ENCODE data around the gene HBA2.
"Not testable (repeated sequence)": the region's sequence is repeated elsewhere in the genome, so short reads cannot be mapped to it uniquely, and the experiment has no call there.

HBA2 gene

DNA sequence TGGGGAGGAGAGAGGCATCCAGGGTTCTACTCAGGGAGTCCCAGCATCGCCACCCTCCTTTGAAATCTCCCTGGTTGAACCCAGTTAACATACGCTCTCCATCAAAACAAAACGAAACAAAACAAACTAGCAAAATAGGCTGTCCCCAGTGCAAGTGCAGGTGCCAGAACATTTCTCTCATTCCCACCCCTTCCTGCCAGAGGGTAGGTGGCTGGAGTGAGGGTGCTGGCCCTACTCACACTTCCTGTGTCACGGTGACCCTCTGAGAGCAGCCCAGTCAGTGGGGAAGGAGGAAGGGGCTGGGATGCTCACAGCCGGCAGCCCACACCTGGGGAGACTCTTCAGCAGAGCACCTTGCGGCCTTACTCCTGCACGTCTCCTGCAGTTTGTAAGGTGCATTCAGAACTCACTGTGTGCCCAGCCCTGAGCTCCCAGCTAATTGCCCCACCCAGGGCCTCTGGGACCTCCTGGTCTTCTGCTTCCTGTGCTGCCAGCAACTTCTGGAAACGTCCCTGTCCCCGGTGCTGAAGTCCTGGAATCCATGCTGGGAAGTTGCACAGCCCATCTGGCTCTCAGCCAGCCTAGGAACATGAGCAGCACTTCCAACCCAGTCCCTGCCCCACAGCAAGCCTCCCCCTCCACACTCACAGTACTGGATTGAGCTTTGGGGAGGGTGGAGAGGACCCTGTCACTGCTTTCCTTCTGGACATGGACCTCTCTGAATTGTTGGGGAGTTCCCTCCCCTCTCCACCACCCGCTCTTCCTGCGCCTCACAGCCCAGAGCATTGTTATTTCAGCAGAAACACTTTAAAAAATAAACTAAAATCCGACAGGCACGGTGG is 1.5 kb downstream of the HBA2 start:
- not testable (repeated sequence) for H3K4me3 ChIP-seq (ENCODE audit: insufficient read depth, low read depth, low read length); H3K36me3 ChIP-seq (ENCODE audit: control insufficient read depth, insufficient read depth, low read length); H3K27ac ChIP-seq (ENCODE audit: insufficient read depth, low read depth, low read length, poor library complexity, severe bottlenecking); H3K4me1 ChIP-seq (ENCODE audit: control insufficient read depth, insufficient read depth, low read length); H3K9me3 ChIP-seq (ENCODE audit: control insufficient read depth, low read length)
- H3K27me3 ChIP-seq (ENCODE audit: control insufficient read depth, insufficient read depth, low read length, poor library complexity, severe bottlenecking), result peaks cover 91% of the 10 kb centered on the region
- 21 to 26% methylated on average over 6 of the region's 13 CpGs for WGBS, 2 experiments

- Histone ChIP-seq H3K4me3 (ENCODE audit: insufficient read depth, low read depth, low read length) (no peak overlapping the region), H3K27ac (ENCODE audit: insufficient read depth, low read depth, low read length, poor library complexity, severe bottlenecking) (no peak overlapping the region), H3K4me1 (ENCODE audit: control insufficient read depth, insufficient read depth, low read length) (no peaks in the 10 kb centered on the region), H3K27me3 (ENCODE audit: control insufficient read depth, insufficient read depth, low read length, poor library complexity, severe bottlenecking) (peaks cover 91% of the 10 kb centered on the region), H3K9me3 (ENCODE audit: control insufficient read depth, low read length) (no peaks in the 10 kb centered on the region), H3K36me3 (ENCODE audit: control insufficient read depth, insufficient read depth, low read length) (no peaks in the 10 kb centered on the region)
- 42 to 45% methylated on average over 6 to 7 of the region's 8 CpGs for WGBS, 2 experiments
Measured at GRCh38 chr16:175011-175949, 2.6 kb downstream of the HBA2 start.

DNA sequence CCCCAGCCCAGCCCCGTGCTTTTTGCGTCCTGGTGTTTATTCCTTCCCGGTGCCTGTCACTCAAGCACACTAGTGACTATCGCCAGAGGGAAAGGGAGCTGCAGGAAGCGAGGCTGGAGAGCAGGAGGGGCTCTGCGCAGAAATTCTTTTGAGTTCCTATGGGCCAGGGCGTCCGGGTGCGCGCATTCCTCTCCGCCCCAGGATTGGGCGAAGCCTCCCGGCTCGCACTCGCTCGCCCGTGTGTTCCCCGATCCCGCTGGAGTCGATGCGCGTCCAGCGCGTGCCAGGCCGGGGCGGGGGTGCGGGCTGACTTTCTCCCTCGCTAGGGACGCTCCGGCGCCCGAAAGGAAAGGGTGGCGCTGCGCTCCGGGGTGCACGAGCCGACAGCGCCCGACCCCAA is 3.3 kb downstream of the HBA2 start:
- H3K4me1 ChIP-seq (ENCODE audit: control insufficient read depth, insufficient read depth, low read length); H3K27ac ChIP-seq (ENCODE audit: insufficient read depth, low read depth, low read length, poor library complexity, severe bottlenecking); H3K9me3 ChIP-seq (ENCODE audit: control insufficient read depth, low read length); H3K36me3 ChIP-seq (ENCODE audit: control insufficient read depth, insufficient read depth, low read length); H3K4me3 ChIP-seq (ENCODE audit: insufficient read depth, low read depth, low read length): not testable (repeated sequence)
- peaks cover 91% of the 10 kb centered on the region for H3K27me3 ChIP-seq (ENCODE audit: control insufficient read depth, insufficient read depth, low read length, poor library complexity, severe bottlenecking)
- WGBS, 2 experiments, result 1 to 5% methylated on average over 12 to 13 of the region's 39 CpGs

- H3K4me1 ChIP-seq (ENCODE audit: control insufficient read depth, insufficient read depth, low read length); H3K27ac ChIP-seq (ENCODE audit: insufficient read depth, low read depth, low read length, poor library complexity, severe bottlenecking); H3K36me3 ChIP-seq (ENCODE audit: control insufficient read depth, insufficient read depth, low read length); H3K4me3 ChIP-seq (ENCODE audit: insufficient read depth, low read depth, low read length); H3K9me3 ChIP-seq (ENCODE audit: control insufficient read depth, low read length): not testable (repeated sequence)
- peaks cover 88% of the 10 kb centered on the region for H3K27me3 ChIP-seq (ENCODE audit: control insufficient read depth, insufficient read depth, low read length, poor library complexity, severe bottlenecking)
- 9 to 11% methylated on average over 37 to 38 of the region's 88 CpGs for WGBS, 2 experiments
Measured at GRCh38 chr16:176477-177382, 4.1 kb downstream of the HBA2 start, which contains the start of gene HBA1. TSS of gene HBA1 (plus strand) at chr16:176680. CDS start at chr16:176717, 37 bp downstream.

DNA sequence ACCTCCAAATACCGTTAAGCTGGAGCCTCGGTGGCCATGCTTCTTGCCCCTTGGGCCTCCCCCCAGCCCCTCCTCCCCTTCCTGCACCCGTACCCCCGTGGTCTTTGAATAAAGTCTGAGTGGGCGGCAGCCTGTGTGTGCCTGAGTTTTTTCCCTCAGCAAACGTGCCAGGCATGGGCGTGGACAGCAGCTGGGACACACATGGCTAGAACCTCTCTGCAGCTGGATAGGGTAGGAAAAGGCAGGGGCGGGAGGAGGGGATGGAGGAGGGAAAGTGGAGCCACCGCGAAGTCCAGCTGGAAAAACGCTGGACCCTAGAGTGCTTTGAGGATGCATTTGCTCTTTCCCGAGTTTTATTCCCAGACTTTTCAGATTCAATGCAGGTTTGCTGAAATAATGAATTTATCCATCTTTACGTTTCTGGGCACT is 4.7 kb downstream of the HBA2 start:
- Histone ChIP-seq H3K4me3 (ENCODE audit: insufficient read depth, low read depth, low read length) (no peak overlapping the region), H3K9me3 (ENCODE audit: control insufficient read depth, low read length) (no peaks in the 10 kb centered on the region), H3K36me3 (ENCODE audit: control insufficient read depth, insufficient read depth, low read length) (no peaks in the 10 kb centered on the region), H3K27me3 (ENCODE audit: control insufficient read depth, insufficient read depth, low read length, poor library complexity, severe bottlenecking) (peaks cover 83% of the 10 kb centered on the region), H3K4me1 (ENCODE audit: control insufficient read depth, insufficient read depth, low read length) (no peaks in the 10 kb centered on the region), H3K27ac (ENCODE audit: insufficient read depth, low read depth, low read length, poor library complexity, severe bottlenecking) (no peak overlapping the region)
- 15 to 19% methylated on average over 13 of the region's 13 CpGs for WGBS, 2 experiments

DNA sequence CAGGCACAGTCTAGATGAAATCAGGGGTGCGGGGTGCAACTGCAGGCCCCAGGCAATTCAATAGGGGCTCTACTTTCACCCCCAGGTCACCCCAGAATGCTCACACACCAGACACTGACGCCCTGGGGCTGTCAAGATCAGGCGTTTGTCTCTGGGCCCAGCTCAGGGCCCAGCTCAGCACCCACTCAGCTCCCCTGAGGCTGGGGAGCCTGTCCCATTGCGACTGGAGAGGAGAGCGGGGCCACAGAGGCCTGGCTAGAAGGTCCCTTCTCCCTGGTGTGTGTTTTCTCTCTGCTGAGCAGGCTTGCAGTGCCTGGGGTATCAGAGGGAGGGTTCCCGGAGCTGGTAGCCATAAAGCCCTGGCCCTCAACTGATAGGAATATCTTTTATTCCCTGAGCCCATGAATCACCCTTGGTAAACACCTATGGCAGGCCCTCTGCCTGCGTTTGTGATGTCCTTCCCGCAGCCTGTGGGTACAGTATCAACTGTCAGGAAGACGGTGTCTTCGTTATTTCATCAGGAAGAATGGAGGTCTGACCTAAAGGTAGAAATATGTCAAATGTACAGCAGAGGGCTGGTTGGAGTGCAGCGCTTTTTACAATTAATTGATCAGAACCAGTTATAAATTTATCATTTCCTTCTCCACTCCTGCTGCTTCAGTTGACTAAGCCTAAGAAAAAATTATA is 5.4 kb downstream of the HBA2 start:
- WGBS, 2 experiments, result 75 to 76% methylated on average over 11 of the region's 11 CpGs
- no peaks in the 10 kb centered on the region for H3K36me3 ChIP-seq (ENCODE audit: control insufficient read depth, insufficient read depth, low read length)
- H3K27ac ChIP-seq (ENCODE audit: insufficient read depth, low read depth, low read length, poor library complexity, severe bottlenecking), result no peak overlapping the region
- H3K27me3 ChIP-seq (ENCODE audit: control insufficient read depth, insufficient read depth, low read length, poor library complexity, severe bottlenecking), result peaks cover 81% of the 10 kb centered on the region
- H3K4me3 ChIP-seq (ENCODE audit: insufficient read depth, low read depth, low read length), result no peak overlapping the region
- H3K4me1 ChIP-seq (ENCODE audit: control insufficient read depth, insufficient read depth, low read length), result no peaks in the 10 kb centered on the region
- no peaks in the 10 kb centered on the region for H3K9me3 ChIP-seq (ENCODE audit: control insufficient read depth, low read length)

DNA sequence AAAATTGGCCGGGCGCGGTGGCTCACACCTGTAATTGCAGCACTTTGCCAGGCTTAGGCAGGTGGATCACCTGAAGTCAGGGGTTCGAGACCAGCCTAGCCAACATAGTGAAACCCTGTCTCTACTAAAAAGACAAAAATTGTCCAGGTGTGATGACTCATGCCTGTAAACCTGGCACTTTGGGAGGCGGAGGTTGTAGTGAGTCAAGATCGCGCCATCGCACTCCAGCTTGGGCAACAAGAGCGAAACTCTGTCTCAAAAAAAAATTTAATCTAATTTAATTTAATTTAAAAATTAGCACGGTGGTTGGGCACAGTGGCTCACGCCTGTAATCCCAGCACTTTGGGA is 6.0 kb downstream of the HBA2 start:
- Histone ChIP-seq H3K9me3 (ENCODE audit: control insufficient read depth, low read length) (no peaks in the 10 kb centered on the region), H3K27me3 (ENCODE audit: control insufficient read depth, insufficient read depth, low read length, poor library complexity, severe bottlenecking) (peaks cover 76% of the 10 kb centered on the region)
- 89% methylated on average over 11 of the region's 11 CpGs for WGBS, 2 experiments

DNA sequence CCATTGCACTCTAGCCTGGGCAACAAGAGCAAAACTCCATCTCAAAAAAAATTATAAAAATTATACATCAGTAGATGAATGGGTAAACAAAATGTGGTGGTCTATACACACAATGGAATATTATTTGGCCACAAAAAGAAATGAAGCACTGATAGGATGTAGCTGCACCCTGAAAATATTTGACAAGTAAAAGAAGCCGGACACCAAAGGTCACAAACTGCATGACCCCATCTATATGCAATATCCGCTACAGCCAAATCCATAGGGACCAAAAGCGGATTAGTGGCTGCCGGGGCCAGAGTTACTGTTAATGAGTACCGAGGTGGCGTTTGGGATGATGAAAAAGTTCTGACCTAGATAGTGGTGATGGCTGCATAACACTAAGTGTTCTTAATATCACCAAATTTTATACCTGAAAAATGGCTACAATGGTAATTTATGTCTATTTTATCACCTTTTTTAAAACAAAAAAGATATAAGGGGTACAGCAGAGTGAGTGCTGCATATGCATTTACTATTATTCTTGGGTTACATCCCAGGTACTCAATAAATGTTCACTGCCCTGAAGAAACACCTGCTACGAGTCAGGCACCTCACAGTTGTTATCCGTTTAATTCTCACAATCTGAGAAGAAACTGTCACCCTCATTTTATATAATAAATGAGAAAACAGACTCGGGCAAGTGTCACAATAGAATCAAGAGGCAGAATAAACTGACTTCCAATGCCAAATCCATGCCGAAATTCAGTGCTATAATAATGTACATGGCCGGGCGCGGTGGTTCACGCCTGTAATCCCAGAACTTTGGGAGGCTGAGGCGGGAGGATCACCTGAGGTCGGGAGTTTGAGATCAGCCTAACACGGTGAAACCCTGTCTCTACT is 6.8 kb downstream of the HBA2 start:
- H3K27me3 ChIP-seq (ENCODE audit: control insufficient read depth, insufficient read depth, low read length, poor library complexity, severe bottlenecking), result peaks cover 68% of the 10 kb centered on the region
- WGBS, 2 experiments, result 88% methylated on average over 17 of the region's 17 CpGs
- H3K36me3 ChIP-seq (ENCODE audit: control insufficient read depth, insufficient read depth, low read length), result no peaks in the 10 kb centered on the region

More for the DNA sequence above, 6.0 kb downstream of the HBA2 start:
- Histone ChIP-seq H3K4me3 (ENCODE audit: insufficient read depth, low read depth, low read length) (no peak overlapping the region), H3K27ac (ENCODE audit: insufficient read depth, low read depth, low read length, poor library complexity, severe bottlenecking) (no peak overlapping the region), H3K4me1 (ENCODE audit: control insufficient read depth, insufficient read depth, low read length) (no peaks in the 10 kb centered on the region), H3K36me3 (ENCODE audit: control insufficient read depth, insufficient read depth, low read length) (no peaks in the 10 kb centered on the region)

More for the DNA sequence above, 6.8 kb downstream of the HBA2 start:
- no peak overlapping the region for H3K27ac ChIP-seq (ENCODE audit: insufficient read depth, low read depth, low read length, poor library complexity, severe bottlenecking)
- no peaks in the 10 kb centered on the region for H3K9me3 ChIP-seq (ENCODE audit: control insufficient read depth, low read length)
- H3K4me1 ChIP-seq (ENCODE audit: control insufficient read depth, insufficient read depth, low read length), result no peaks in the 10 kb centered on the region
- H3K4me3 ChIP-seq (ENCODE audit: insufficient read depth, low read depth, low read length), result no peak overlapping the region
